ENCODE results near the gene TTC16.
A peak's percentile ranks its signal among the peaks of the same experiment; 100 is the strongest.

TTC16 gene, protein sequence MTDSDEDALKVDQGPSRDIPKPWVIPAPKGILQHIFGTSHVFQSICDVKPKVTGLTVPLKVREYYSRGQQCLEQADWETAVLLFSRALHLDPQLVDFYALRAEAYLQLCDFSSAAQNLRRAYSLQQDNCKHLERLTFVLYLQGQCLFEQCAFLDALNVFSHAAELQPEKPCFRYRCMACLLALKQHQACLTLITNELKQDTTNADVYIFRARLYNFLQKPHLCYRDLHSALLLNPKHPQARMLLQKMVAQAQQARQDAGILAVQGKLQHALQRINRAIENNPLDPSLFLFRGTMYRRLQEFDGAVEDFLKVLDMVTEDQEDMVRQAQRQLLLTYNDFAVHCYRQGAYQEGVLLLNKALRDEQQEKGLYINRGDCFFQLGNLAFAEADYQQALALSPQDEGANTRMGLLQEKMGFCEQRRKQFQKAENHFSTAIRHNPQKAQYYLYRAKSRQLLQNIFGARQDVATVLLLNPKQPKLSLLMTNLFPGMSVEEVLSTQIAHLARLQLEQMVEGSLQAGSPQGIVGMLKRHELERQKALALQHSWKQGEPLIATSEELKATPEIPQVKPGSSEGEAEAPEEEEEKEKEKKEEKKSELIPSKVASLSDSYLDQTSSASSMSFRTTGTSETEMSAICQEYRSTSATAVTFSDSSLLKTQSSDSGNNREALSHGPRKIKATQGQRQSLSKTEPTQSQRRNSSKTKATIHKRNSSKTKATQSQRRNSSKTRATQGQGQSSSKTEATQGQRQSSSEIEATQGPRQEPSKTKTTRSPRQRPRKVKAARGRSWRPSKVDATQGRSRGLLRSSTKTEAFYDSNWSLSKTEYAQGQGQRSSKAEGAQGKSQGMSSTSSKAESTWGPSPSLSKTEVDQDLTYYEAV

DNA sequence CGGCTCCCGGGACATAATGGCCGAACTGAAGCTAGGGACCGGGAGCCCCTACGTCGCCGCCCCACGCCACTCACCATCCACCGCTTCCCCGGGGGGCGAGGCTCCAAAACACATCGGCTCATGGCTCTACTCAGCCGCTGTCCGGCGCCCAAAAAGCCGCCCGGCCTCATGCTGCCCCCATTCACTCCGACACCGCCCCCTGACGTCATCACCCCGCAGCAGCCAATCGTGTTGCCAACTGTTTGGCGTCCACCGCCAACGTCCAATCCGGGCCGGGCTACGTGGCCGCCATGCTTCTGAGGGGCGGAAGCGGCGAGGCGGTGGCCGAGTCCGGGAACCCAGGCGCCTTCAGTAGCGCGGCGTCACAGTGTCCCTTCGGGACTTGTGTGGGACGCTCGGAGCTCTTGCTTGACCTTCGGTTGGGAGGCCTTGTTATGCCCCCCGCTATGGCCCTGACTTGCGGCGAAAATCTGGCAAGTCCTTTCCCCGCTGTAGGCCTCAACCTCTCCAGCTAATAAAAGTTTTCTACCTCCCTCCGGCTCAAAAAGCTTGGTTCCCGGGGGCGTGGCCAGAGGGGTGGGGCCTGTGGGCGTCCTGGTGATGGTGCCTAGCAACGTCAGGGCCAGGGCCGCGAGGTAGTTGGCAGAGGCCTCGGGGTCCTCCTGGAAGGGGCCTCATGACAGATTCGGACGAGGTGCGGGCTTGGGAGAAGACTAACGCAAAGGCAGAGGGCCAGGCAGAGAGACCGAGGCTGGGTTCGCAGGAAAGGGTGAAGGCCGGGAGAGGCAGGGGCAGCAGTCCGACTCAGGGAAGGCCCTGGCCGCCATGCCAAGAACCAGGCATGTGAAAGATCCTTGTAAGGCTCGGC, at the start of gene TTC16, which contains the start of gene PTRH1:
TTC16 (plus strand) TSS at position 610 of the 868 bp plus-strand sequence; CDS start at position 677, 67 bp downstream.
PTRH1 (minus strand) TSS at position 194 of the 868 bp plus-strand sequence; CDS start at position 170, 24 bp downstream.
- peak; percentile 99 for DNase-seq

DNA sequence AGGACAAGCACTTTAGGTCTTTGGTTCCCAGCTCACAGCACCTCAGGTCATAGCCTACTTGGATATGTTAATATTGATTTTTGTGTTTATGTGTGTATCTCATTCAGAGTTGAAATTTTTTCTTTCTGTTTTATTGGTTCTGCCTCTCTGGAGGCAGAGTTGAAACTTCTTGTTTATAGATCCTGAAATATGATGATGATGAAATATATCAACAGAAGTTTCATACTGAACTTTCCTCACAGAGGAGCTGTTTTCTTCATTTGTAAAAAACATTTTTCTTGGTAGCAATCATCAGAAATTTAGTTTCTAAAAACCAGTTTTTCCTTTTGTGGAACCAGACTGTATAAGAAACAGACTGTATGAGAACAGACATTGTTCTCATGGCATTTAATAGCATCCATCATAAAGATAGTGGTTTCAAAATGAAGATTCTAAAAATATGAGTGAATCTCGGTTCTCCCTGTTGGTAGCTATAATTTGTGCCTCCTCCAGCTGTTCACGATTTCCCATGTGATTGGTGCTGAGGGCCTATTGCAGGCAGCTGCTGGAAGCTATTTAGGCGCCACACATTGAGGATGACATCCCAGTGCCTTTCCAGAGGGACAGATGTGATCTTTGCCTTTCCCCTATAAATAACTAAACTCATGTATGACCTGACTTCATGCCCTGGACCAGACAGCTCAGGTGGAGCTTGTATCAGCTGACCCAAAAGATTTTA, 48.6 kb upstream of the TTC16 start:
- DNase-seq = no peak

DNA sequence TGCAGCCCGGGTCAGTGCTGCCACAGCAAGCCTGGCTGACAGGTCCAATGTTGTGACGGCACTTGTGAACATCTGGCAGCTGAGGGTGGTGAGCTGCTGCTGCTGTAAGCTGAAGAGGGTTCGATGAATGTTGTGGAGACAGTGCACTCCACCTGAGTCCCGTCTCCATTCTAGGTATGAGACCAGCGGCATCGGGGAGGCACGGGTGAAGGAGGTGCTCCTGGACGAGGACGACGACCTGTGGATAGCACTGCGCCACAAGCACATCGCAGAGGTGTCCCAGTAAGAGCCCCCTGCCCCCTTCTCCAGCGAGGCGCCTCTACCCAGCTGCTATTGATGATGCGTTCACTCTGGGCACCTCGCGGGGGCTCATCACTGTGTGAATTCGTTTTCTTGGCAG, 48.0 kb upstream of the TTC16 start:
- no peak for DNase-seq

DNA sequence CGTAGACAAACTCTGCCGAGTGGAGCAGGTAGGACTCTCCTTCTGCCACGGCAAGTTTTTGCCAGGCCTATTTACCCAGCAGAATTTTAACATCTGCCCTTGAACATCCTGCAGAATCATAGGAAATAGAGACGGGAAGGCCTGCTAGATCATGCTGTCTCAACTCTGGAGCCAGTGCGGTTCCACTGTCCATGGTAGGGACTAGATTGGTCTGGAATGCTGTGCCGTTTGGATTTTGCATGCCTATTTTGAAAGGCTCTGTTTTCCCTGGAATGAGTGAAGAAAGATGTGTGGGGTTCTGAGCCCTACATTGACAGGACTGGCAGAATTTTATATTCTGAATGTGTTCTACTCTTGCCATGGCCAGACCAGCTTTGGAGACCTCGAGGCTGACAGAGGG, 42.6 kb upstream of the TTC16 start:
- DNase-seq = no peak

DNA sequence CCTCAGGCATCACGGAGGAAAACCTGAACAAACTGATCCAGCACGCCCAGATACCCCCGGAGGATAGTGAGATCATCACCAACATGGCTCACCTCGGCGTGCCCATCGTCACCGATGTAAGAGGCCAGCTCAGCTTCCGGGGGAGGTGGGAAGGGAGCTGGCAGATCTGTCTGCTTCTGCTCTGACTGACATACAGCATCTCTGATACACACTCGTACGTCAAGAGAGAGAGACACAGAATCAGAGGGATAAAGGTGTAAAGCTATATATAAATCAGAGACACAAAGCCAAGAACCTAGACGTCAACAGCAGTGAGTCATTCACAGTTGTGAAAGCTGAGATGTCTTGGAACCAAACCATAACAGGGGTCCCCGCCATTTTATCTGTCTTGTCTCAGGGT, 39.2 kb upstream of the TTC16 start:
- DNase-seq = no peak

DNA sequence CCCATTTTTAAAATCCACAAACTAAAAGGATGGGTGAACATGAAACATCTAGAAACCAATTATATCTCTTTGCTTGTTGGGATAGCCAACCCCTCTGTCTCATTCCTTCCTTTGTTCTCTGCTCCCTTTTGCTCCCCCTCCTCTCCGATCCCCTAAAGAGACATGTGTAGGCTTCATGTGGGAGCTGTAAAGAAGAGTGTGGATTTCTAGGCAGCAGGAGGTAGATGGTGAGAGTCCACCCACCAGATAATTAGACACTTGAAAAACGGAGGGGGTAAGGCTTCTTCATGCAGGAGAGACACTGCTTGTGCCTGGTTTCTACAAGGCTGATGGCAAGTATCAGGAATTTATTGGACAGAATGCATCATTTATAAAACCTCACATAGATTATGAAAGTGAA, 36.4 kb upstream of the TTC16 start:
- DNase-seq = no peak

DNA sequence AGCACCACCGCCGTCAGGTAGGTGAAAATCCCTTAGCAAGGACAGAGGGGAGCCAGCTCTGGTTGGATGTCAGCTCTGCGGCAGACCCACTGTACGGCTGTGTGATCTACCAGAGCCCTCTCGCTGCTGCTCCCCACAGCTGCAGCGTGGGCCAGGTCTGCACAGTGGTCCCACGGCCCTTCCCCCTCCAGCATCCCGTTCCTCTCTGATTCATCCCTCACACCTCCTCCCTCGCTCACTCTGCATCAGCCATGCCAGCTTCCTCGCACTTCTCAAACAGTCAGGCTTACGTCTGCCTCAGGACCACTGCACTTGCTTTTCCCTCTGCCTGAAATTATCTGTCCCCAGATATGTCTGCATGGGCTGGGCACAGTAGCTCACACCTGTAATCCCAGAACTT, 35.7 kb upstream of the TTC16 start:
- DNase-seq = no peak

DNA sequence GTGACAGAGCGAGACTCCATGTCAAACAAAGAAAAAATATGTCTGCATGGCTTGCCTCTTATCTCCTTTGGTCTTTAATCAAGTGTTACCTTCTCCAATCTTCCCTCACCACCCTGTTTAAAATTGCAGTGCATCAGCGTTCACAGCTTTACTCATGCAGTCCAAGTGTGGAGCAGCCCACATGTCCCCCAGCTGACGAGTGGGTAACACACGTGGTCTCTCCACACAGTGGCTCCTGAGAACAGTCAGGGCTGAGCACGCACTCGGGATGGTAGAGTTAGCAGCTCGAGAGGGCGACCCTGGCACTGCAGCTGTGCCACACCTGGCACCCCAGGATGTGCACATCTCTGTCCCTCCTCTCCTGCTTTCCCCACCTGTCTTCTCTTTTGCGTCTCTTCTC, 35.0 kb upstream of the TTC16 start:
- no peak for DNase-seq

DNA sequence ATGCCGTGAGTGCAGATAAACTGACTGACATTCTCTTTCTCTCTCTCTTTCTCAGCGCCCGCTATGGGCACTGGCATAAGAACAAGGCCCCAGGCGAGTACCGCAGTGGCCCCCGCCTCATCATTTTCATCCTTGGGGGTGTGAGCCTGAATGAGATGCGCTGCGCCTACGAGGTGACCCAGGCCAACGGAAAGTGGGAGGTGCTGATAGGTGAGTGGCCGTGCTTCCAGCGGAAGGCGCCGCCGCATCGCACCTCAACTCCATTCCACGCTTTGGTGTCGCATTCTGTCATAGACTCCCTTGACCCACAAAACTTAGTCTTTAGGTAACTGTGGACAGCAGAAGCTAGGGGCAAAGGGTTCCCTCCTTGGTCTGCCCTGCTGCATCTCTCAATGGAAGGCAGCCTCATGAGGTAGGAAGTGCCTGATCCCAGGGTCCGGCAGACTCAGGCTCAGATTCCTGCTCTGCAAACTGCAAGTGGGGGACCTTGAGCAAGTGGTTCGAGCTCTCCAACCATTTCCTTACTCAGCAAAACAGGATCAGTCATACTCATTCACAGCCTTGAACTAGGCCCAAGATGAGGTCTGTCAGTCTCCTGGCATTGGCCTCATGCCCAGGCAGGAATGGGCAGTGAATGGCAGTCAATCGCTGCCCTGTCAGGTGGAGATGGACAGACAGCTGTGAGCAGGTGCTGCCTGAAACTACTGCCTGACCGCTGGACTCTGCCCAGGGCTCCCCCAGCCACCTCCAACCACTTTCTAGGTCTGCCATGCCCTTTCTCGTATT, 33.3 kb upstream of the TTC16 start:
- DNase-seq = no peak

DNA sequence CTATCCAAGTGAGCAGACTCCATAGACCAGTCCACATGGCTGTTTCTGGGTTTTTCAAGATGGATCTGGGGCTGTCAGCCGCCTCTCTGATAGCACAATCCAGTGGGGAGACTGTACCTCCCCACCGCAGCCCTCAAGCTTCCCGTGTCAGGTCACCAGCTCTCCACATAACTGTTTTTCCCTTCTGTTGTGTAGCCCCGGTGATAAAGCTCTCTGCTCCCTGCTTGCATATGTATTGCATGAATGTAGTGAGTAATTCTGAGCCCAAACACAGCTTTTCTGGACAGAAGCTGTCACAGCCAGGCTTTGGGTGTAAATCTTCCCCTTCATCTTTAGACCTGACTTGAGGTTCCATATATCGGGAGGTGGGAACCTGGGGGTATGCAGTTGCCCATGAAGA, 32.2 kb upstream of the TTC16 start:
- DNase-seq = no peak

DNA sequence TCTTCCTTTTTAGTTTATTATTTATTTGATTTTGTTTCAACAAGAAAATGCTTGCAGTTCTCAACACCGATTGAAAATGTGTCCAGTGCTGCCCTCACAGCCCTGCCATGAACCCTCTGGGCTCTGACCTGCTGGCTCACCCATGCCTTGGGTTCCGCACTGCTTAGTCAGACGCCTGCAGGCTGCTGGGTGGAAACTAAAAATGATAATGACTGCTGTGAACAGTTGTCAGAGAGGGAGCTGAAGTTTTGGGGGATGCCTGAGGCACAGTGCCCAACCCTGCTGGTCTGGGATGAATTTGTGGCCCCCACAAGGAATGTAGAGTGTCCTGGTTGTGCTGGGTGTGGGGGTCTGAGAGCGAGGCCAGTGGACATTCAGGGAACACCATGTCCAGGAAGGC, 31.3 kb upstream of the TTC16 start:
- DNase-seq = no peak

DNA sequence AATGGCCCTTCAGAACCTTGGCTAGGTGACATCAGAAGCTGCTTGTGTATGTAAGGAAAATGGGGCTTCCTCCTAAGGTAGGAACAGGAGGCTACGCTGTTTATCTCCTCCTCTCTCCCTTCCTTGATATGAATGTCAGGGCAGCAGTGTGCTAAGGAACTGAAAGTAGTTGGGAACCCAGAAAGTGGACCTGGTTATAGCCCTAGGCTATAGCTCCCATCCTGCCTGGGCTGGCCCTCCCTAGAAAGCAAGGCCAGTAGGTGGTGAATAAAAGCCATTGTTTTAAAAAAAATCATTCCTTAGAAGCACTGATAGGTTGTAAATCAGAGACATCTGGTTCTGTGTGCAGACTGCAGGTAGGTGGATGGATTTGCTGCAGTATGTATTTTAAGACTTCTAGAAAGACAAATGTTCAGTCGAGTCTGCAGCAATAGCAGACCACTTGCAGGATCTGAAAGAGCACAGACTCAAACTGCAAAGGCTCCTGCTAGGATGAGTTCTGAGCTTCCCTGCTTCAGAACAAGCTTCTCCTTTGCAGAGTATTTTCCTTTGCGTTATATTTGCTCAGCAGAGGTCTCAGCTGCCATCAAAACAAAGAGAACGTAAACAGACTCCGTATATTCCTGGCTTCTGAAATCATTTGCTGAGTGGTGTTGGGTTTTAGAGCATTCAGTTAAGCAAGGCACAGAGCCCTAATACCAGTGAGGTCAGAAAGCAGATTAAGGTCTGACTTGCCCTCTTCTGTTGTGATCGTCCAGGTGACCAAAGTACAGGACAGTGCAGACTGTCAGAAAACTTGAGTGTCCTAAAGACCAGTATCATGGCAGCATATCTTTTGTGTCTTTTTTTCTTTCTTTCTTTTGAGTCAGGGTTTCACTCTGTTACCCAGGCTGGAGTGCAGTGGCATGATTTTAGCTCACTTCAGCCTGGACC, 29.2 kb upstream of the TTC16 start:
- DNase-seq = no peak

DNA sequence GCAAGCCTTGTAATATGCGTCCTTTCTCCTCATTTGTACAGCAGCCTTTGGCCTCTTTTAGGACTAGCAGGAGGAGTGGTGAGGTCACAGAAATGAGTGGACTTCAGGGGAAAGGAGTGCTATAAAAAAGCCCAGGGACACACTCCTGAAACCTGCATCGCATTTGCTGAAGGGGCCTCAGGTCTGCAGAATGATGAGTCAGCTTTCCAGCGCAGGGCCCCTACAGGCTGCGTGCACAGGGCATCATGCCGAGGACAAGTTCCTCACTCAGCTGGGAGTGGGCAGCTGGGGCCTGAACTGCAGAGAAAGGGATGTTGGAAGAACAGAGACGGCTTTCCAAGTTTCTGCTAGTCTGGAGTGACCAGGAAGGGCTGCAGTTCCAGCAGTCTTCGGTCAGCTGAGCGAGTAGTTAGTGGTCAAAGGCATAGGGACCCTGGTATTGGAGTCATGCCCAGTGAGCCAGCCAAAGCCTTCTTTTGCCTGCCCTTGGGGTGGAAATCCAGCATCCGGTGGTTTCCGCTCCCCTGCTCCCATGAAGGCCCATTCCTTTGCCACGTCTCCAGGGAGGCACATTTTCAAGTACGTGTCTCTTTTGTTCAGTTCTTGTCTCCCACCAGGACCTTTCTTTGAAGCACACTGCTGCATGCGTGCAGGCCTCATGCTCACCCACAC, 26.4 kb upstream of the TTC16 start:
- no peak for DNase-seq

DNA sequence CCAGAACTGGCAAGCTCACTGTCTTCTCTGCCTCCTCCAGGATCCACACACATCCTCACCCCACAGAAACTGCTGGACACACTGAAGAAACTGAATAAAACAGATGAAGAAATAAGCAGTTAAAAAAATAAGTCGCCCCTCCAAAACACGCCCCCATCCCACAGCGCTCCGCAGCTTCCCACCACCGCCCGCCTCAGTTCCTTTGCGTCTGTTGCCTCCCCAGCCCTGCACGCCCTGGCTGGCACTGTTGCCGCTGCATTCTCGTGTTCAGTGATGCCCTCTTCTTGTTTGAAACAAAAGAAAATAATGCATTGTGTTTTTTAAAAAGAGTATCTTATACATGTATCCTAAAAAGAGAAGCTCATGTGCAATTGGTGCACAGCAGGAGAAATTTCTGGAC, 25.1 kb upstream of the TTC16 start:
- DNase-seq = no peak

DNA sequence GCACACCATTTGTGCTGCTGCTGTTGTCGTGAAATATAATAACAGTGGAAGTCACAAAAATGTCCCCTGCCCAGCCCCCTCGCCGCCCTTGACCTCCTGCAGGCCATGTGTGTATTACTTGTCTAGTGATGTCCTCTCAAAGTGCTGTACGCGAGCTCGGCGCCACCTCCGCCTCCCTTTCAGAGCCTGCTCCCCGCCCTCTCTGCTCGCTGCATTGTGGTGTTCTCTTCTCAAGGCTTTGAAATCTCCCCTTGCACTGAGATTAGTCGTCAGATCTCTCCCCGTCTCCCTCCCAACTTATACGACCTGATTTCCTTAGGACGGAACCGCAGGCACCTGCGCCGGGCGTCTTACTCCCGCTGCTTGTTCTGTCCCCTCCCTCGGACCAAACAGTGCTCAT, 23.8 kb upstream of the TTC16 start:
- DNase-seq = no peak

DNA sequence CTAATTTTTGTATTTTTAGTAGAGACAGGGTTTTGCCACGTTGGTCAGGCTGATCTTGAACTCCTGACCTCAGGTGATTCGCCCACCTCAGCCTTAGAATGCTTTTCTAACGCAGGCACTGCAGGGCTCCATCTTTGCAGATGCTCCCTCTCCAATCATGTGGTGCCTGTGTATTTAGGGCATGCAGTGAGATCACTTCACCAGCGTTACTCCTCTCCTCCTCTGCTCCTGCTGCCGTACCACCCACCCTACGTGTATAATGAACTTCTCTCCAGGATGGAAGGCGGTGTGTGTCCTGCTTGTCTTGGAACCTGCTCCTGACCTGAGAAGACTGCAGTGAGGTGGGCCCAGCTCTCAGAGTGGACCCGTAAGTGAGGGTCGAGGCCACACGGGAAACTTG, 22.7 kb upstream of the TTC16 start:
- no peak for DNase-seq

DNA sequence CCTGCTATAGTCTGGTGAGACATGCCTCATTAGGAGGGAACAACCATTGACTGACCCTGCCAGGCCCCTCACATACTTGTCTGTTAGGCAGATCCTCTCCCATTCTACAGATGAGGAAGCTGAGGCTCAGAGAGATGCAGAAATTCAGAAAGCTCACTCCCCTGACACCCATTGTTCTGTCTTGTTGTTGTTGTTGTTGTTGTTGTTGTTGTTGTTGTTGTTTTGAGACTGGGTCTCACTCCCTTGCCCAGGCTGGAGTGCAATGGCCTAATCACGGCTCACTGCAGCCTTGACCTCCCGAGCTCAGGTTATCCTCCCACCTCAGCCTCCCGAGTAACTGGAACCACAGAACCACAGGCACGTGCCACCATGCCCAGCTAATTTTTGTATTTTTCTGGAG, 22.2 kb upstream of the TTC16 start:
- no peak for DNase-seq

DNA sequence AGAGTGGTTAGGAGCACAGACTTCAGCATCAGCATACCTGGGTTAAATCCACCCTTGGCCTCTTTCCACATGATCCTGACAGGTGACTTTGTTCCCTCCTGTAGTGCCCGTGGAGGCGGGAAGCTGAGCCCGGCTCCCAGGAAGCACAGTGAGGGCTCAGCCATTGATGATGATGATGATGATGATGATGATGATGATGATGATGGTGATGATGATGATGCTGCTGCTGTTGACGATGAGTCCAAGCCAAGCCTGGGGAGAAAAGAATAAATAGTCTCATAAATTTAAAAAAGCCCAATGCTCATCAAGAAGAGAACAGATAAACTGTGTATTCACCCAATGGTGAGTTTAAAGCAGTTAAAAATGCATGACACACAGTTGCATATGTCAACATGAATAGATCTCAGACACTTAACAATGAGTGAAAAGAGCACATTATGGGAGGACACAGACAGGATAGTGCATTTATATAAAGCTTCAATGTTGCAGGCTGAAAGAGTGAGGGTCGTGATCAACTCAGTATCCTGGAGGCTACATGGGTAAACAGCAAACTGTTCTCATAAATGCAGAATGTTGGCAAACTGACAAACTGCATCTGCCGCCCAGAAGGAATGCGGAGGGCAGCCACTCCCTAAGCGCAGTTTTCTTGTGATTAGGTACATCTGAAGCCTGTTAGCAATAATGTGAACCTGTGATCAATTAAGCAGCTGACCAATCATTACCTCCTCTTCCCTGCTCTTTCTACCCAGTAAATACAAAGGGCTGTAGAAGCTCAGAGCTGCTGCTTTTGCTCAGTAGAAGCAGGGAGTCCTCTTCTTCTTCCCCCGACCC, 20.8 kb upstream of the TTC16 start:
- no peak for DNase-seq

DNA sequence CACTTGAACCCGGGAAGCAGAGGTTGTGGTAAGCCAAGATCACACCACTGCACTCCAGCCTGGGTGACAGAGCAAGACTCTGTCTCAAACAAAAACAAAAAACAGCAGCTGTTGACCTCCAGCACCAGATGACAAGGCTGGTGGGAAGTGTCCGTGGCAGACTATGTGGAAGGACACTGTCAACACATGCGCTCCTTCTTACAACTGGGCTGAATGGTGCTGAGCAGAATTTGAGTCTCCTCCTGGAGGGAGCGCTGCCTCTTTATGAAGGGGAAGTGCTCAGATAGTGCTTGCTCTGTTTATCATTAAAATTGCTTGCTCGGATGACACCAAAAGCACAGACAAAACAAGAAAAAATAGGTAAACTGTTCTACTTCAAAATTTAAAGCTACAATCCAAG, 18.3 kb upstream of the TTC16 start:
- DNase-seq = no peak
